HEK293 (cell line): ENCODE data around the gene CEMIP2.
A peak's percentile ranks its signal among the peaks of the same experiment; 100 is the strongest.

Source experiments
- CTCF ChIA-PET: fragments of 350-600 bp; formaldehyde crosslinking; extraction: SDS; loops from one replicate; lab custom pipeline; 2021; ENCODE audit warnings: antibody characterized with exemption; lab: Yijun Ruan, JAX
- POLR2A ChIA-PET: fragments of 300-600 bp; formaldehyde crosslinking; extraction: SDS; loops from one replicate; lab custom pipeline; 2020; ENCODE audit warnings: antibody characterized with exemption, inconsistent platforms; lab: Yijun Ruan, JAX
- H3K27ac ChIP-seq: fragments of 200-500 bp; sonication (Bioruptor generic); 2 replicates; pipeline ENCODE4 v1.5.1; 2014; ENCODE audit warnings: low read depth, low read length, control low read depth, inconsistent platforms; ENCODE audit errors: extremely low read depth
- H3K36me3 ChIP-seq, 2 experiments: fragments of 200-500 bp in 1 of 2; sonication (Bioruptor generic) in 1 of 2; 1 replicate in 1 of 2; 2 replicates in 1 of 2; pipeline ENCODE4 v1.5.1; 2014 to 2017; ENCODE audit warnings: inconsistent platforms in 2 of 2, low read length in 2 of 2; ENCODE audit not compliant: control insufficient read depth in 2 of 2, insufficient read depth in 1 of 2
- H3K4me1 ChIP-seq: fragments of 200-500 bp; sonication (Bioruptor generic); 2 replicates; pipeline ENCODE4 v1.5.1; 2014; ENCODE audit warnings: mild to moderate bottlenecking, low read length, inconsistent platforms; ENCODE audit not compliant: control insufficient read depth, insufficient read depth
- H3K4me3 ChIP-seq: 2 replicates; pipeline ENCODE4 v1.5.1; 2011; ENCODE audit warnings: low read depth, mild to moderate bottlenecking, control low read depth, low read length, moderate library complexity
- H3K9me3 ChIP-seq: fragments of 200-500 bp; sonication (Bioruptor generic); 2 replicates; pipeline ENCODE4 v1.5.1; 2014; ENCODE audit warnings: low read depth, low read length, inconsistent platforms; ENCODE audit not compliant: control insufficient read depth, insufficient read depth
- FEZF1 ChIP-seq: fragments of 450-650 bp; formaldehyde crosslinking; IDR thresholded peaks from 2 replicates; pipeline ENCODE4 v1.5.1; 2016; ENCODE audit warnings: missing biosample characterization, missing genetic modification characterization
- KLF8 ChIP-seq: fragments of 450-650 bp; formaldehyde crosslinking; IDR thresholded peaks from 2 replicates; pipeline ENCODE4 v1.5.1; 2016; ENCODE audit warnings: missing biosample characterization, missing genetic modification characterization
- OSR2 ChIP-seq: fragments of 450-650 bp; formaldehyde crosslinking; IDR thresholded peaks from 2 replicates; pipeline ENCODE4 v1.5.1; 2016; ENCODE audit warnings: missing biosample characterization, missing genetic modification characterization
- REST ChIP-seq: fragments of 450-650 bp; formaldehyde crosslinking; IDR thresholded peaks from 2 replicates; pipeline ENCODE4 v1.5.1; 2016; ENCODE audit warnings: missing biosample characterization, missing genetic modification characterization
- SCRT1 ChIP-seq: fragments of 450-650 bp; formaldehyde crosslinking; IDR thresholded peaks from 2 replicates; pipeline ENCODE4 v1.5.1; 2016; ENCODE audit warnings: missing biosample characterization, missing genetic modification characterization, borderline replicate concordance
- TCF7L2 ChIP-seq: IDR thresholded peaks from 2 replicates; pipeline ENCODE4 v1.6.1; 2011; ENCODE audit warnings: low read depth, mild to moderate bottlenecking, inconsistent platforms, low read length, moderate library complexity, borderline replicate concordance
- ZBTB20 ChIP-seq: fragments of 450-650 bp; formaldehyde crosslinking; IDR thresholded peaks from 2 replicates; pipeline ENCODE4 v1.5.1; 2016; ENCODE audit warnings: missing biosample characterization, missing genetic modification characterization
- ZBTB8A ChIP-seq: fragments of 450-650 bp; formaldehyde crosslinking; IDR thresholded peaks from 2 replicates; pipeline ENCODE4 v1.5.1; 2016; ENCODE audit warnings: missing biosample characterization, missing genetic modification characterization
- ZFP69B ChIP-seq: fragments of 450-650 bp; formaldehyde crosslinking; IDR thresholded peaks from 2 replicates; pipeline ENCODE4 v1.5.1; 2016; ENCODE audit warnings: missing biosample characterization, missing genetic modification characterization
- ZNF10 ChIP-seq: fragments of 450-650 bp; formaldehyde crosslinking; IDR thresholded peaks from 2 replicates; pipeline ENCODE4 v1.5.1; 2017; ENCODE audit warnings: missing biosample characterization, missing genetic modification characterization
- ZNF112 ChIP-seq: fragments of 450-650 bp; formaldehyde crosslinking; IDR thresholded peaks from 2 replicates; pipeline ENCODE4 v1.5.0; 2017; ENCODE audit warnings: missing biosample characterization, missing genetic modification characterization
- ZNF239 ChIP-seq: fragments of 450-650 bp; formaldehyde crosslinking; IDR thresholded peaks from 2 replicates; pipeline ENCODE4 v1.5.1; 2016; ENCODE audit warnings: missing biosample characterization, missing genetic modification characterization
- ZNF292 ChIP-seq: fragments of 450-650 bp; formaldehyde crosslinking; IDR thresholded peaks from 2 replicates; pipeline ENCODE4 v1.5.1; 2016; ENCODE audit warnings: low read depth, missing biosample characterization, missing genetic modification characterization, borderline replicate concordance
- ZNF302 ChIP-seq: fragments of 450-650 bp; formaldehyde crosslinking; IDR thresholded peaks from 2 replicates; pipeline ENCODE4 v1.5.1; 2016; ENCODE audit warnings: missing biosample characterization, missing genetic modification characterization, low read depth
- ZNF37A ChIP-seq: fragments of 450-650 bp; IDR thresholded peaks from 2 replicates; pipeline ENCODE4 v1.5.1; 2018; ENCODE audit warnings: missing biosample characterization, missing genetic modification characterization
- ZNF530 ChIP-seq: fragments of 450-650 bp; formaldehyde crosslinking; IDR thresholded peaks from 2 replicates; pipeline ENCODE4 v1.5.1; 2016; ENCODE audit warnings: low read depth, missing biosample characterization, missing genetic modification characterization
- ZNF600 ChIP-seq: fragments of 450-650 bp; formaldehyde crosslinking; IDR thresholded peaks from 2 replicates; pipeline ENCODE4 v1.5.1; 2016; ENCODE audit warnings: missing biosample characterization, missing genetic modification characterization
- ZNF654 ChIP-seq: fragments of 450-650 bp; formaldehyde crosslinking; IDR thresholded peaks from 2 replicates; pipeline ENCODE4 v1.5.1; 2016; ENCODE audit warnings: low read depth, missing biosample characterization, missing genetic modification characterization
- ZNF776 ChIP-seq: fragments of 450-650 bp; formaldehyde crosslinking; IDR thresholded peaks from 2 replicates; pipeline ENCODE4 v1.5.0; 2017; ENCODE audit warnings: missing biosample characterization, missing genetic modification characterization, borderline replicate concordance
- ZNF837 ChIP-seq: fragments of 450-650 bp; formaldehyde crosslinking; IDR thresholded peaks from 2 replicates; pipeline ENCODE4 v1.5.1; 2016; ENCODE audit warnings: missing biosample characterization, missing genetic modification characterization
- ZSCAN16 ChIP-seq: fragments of 450-650 bp; formaldehyde crosslinking; IDR thresholded peaks from 2 replicates; pipeline ENCODE4 v1.5.1; 2016; ENCODE audit warnings: missing biosample characterization, missing genetic modification characterization
- ZSCAN4 ChIP-seq: fragments of 450-650 bp; formaldehyde crosslinking; IDR thresholded peaks from 2 replicates; pipeline ENCODE4 v1.5.1; 2017; ENCODE audit warnings: missing biosample characterization, missing genetic modification characterization
- TF ChIP-seq, protein P1 (sequence below): fragments of 450-650 bp; formaldehyde crosslinking; IDR thresholded peaks from 2 replicates; pipeline ENCODE4 v1.5.1; 2017; ENCODE audit warnings: missing biosample characterization, missing genetic modification characterization

The CEMIP2 gene

DNA sequence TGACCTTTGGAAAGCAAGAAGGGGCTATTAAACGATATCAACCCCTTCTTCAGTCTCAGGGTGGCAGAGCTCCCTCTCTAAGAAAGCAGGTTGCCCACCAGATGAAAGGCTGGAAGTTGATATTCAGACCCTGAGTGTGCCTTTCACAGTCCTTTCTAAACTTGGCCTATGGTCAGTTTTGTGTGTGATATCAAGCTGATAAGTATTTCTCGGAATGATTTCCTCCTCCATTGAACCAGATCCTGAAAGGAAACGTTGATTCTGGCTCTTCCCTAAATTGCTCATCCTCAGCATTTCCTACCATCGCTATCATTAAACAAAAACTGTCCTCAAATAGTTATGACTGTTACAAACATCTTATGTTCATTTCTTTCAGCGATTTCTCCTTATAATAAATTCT, 130.4 kb downstream of the CEMIP2 start:
- Histone ChIP-seq H3K4me3 (no peak overlapping the region), H3K4me1 (no peaks in the 10 kb centered on the region), H3K9me3 (no peaks in the 10 kb centered on the region), H3K27ac (no peak overlapping the region), H3K36me3 (no peaks in the 10 kb centered on the region)
- CTCF ChIA-PET, result interaction anchor here (1.0 kb wide), 1 partner anchor 10 kb away, joined by 5 read pairs; no protein-coding TSS in a partner anchor
- TF ChIP-seq ZNF302 (tag by site-specific recombination) (no peak), ZSCAN4 (tag by site-specific recombination) (no peak), ZBTB20 (no peak), ZNF37A (no peak), ZNF837 (tag by site-specific recombination) (no peak), ZNF292 (tag by site-specific recombination) (no peak), ZNF654 (no peak), KLF8 (no peak), ZBTB8A (tag by site-specific recombination) (no peak)
- TF ChIP-seq, protein P1, sequence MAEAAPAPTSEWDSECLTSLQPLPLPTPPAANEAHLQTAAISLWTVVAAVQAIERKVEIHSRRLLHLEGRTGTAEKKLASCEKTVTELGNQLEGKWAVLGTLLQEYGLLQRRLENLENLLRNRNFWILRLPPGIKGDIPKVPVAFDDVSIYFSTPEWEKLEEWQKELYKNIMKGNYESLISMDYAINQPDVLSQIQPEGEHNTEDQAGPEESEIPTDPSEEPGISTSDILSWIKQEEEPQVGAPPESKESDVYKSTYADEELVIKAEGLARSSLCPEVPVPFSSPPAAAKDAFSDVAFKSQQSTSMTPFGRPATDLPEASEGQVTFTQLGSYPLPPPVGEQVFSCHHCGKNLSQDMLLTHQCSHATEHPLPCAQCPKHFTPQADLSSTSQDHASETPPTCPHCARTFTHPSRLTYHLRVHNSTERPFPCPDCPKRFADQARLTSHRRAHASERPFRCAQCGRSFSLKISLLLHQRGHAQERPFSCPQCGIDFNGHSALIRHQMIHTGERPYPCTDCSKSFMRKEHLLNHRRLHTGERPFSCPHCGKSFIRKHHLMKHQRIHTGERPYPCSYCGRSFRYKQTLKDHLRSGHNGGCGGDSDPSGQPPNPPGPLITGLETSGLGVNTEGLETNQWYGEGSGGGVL (tag by site-specific recombination), result no peak
- POLR2A ChIA-PET, result interaction anchor here (1.2 kb wide), 1 partner anchor 131 kb away, joined by 3 read pairs; the partner anchor contains the start of gene CEMIP2

DNA sequence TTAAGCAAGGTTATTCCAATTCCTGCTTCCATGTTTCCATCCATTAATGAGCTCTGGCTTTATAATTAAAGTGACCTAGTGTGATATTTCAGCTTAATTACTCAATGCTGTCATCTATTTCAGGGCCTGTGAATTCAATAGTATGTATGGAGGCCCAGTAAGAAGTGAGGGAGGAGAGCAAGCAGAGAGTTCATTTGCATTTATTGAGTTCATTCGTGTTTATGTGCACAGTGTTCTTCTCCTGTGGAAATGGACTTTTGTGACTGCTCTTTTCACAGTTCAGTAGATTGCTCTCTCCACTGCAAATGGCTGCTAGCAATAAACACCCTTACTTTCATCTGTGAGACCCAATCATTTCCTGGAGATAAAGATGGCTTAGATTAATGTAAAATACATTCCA, 130.9 kb downstream of the CEMIP2 start:
- Histone ChIP-seq H3K4me3 (no peak overlapping the region), H3K36me3 (no peaks in the 10 kb centered on the region), H3K4me1 (no peaks in the 10 kb centered on the region)
- CTCF ChIA-PET, result interaction anchor here (1.0 kb wide), 1 partner anchor 9 kb away, joined by 5 read pairs; no protein-coding TSS in a partner anchor
- TF ChIP-seq TCF7L2 (no peak), OSR2 (no peak), ZNF10 (tag by site-specific recombination) (no peak), FEZF1 (tag by site-specific recombination) (0 out of 2 replicates have a peak, but pooled peaks have one; percentile 28)
- TF ChIP-seq, all 188 proteins: peak for 1
- POLR2A ChIA-PET, result interaction anchor here (0.6 to 1.2 kb wide), 2 partner anchors 131 to 135 kb away, joined by 3 read pairs; partner anchors contain the start of gene CEMIP2
- H3K9me3 ChIP-seq, result no peaks in the 10 kb centered on the region
- H3K27ac ChIP-seq, result no peak overlapping the region

GRCh38 chr9:71636143-71636839, 132.0 kb downstream of the CEMIP2 start:
- POLR2A ChIA-PET, result no interaction called here
- H3K9me3 ChIP-seq, result no peaks in the 10 kb centered on the region
- no peak for TF ChIP-seq ZNF600 (tag by site-specific recombination)
- no peak for TF ChIP-seq OSR2
- TF ChIP-seq ZNF239 (tag by site-specific recombination), result no peak
- TF ChIP-seq, all 188 proteins: peak for 0
- Histone ChIP-seq H3K36me3 (no peaks in the 10 kb centered on the region), H3K27ac (no peak overlapping the region), H3K4me1 (no peaks in the 10 kb centered on the region), H3K4me3 (no peak overlapping the region)
- CTCF ChIA-PET, result no interaction called here

DNA sequence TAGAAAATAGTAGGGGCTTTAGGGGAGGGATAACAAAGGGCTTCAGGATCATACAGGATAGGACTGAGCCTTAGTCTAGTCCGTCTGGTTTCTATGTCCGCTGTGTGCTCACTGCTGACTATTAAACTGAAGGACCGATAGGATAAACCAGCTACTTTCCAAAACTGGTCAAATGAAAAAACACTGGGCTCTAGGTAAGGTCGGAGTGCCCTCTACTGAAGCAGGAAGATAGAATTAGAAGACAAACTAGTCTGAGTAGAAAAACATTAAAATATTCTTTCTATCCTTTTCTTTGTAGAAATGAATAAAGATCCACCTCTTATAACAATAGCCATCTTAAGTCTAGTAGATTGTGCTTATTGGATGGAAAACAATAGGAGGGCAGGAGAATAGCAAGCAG, 133.6 kb downstream of the CEMIP2 start:
- no peaks in the 10 kb centered on the region for H3K4me1 ChIP-seq
- H3K36me3 ChIP-seq, result no peaks in the 10 kb centered on the region
- no peak overlapping the region for H3K4me3 ChIP-seq
- POLR2A ChIA-PET, result no interaction called here
- no peaks in the 10 kb centered on the region for H3K9me3 ChIP-seq
- no peak overlapping the region for H3K27ac ChIP-seq
- CTCF ChIA-PET, result interaction anchor here (0.6 to 1.9 kb wide), 2 partner anchors 30 to 184 kb away, joined by 3 to 9 read pairs; no protein-coding TSS in a partner anchor
- TF ChIP-seq ZFP69B (no peak), ZNF776 (no peak), ZNF530 (no peak), SCRT1 (tag by site-specific recombination) (no peak), ZSCAN16 (no peak), REST (tag by site-specific recombination) (no peak), ZNF112 (tag by site-specific recombination) (no peak)
